Measurements from ENCODE around the gene SUPV3L1.
"Not testable (repeated sequence)": the region's sequence is repeated elsewhere in the genome, so short reads cannot be mapped to it uniquely, and the experiment has no call there.

- not testable (repeated sequence) for TF ChIP-seq CTCF (conservative IDR thresholded peaks at IDR 0.05; ENCODE audit: low read depth, low read length); EZH2 (IDR thresholded peaks at IDR 0.05; ENCODE audit: low read length, unreplicated experiment); EZH2phosphoT487 (IDR thresholded peaks at IDR 0.05; ENCODE audit: borderline replicate concordance, low read length)
These were observed 4.7 kb upstream of the SUPV3L1 start for GRCh38 chr10:69175326-69175725.

Data from PC-3 (cell line).